Activated CD8-positive, alpha-beta memory T cell treated with anti-CD3 and anti-CD28 coated beads, Interleukin-2, amount 50 U/mL, for 4 hours (primary cell): Measurements from ENCODE around the gene SLC5A10.

ENCODE experiments used
- DNase-seq: peaks from one replicate; pipeline ENCODE4 v3.0.0-alpha.2; 2020

SLC5A10 gene

GRCh38 chr17:18966831-18967624, 15.1 kb downstream of the SLC5A10 start:
- no peak for DNase-seq

GRCh38 chr17:18967916-18968315, 16.0 kb downstream of the SLC5A10 start:
- DNase-seq: no peak

GRCh38 chr17:18968345-18968744, 16.4 kb downstream of the SLC5A10 start:
- DNase-seq: no peak

GRCh38 chr17:18968945-18969887, 17.3 kb downstream of the SLC5A10 start:
- DNase-seq: no peak

- no peak for DNase-seq
Measured at GRCh38 chr17:18970582-18971480, 18.9 kb downstream of the SLC5A10 start.

- no peak for DNase-seq
Measured at GRCh38 chr17:18971801-18972200, 19.8 kb downstream of the SLC5A10 start.

GRCh38 chr17:18974407-18975149, 22.6 kb downstream of the SLC5A10 start:
- DNase-seq: no peak

GRCh38 chr17:18975597-18975996, 23.6 kb downstream of the SLC5A10 start:
- DNase-seq: no peak

GRCh38 chr17:18976201-18976600, 24.2 kb downstream of the SLC5A10 start:
- DNase-seq: no peak

- DNase-seq: no peak
Measured at GRCh38 chr17:18977021-18977420, 25.1 kb downstream of the SLC5A10 start.

- DNase-seq: no peak
Measured at GRCh38 chr17:18977646-18978045, 25.7 kb downstream of the SLC5A10 start.

- no peak for DNase-seq
Measured at GRCh38 chr17:18978050-18978449, 26.1 kb downstream of the SLC5A10 start.

GRCh38 chr17:18978655-18979054, 26.7 kb downstream of the SLC5A10 start:
- no peak for DNase-seq

- no peak for DNase-seq
Measured at GRCh38 chr17:18980682-18981334, 28.8 kb downstream of the SLC5A10 start.

- no peak for DNase-seq
Measured at GRCh38 chr17:18981335-18981641, 29.3 kb downstream of the SLC5A10 start.

GRCh38 chr17:18981642-18982424, 29.9 kb downstream of the SLC5A10 start:
- no peak for DNase-seq

- DNase-seq: no peak
Measured at GRCh38 chr17:18984273-18985114, 32.5 kb downstream of the SLC5A10 start.

- no peak for DNase-seq
Measured at GRCh38 chr17:18985475-18985874, 33.5 kb downstream of the SLC5A10 start.

GRCh38 chr17:18986541-18987229, 34.7 kb downstream of the SLC5A10 start:
- no peak for DNase-seq
